ENCODE data around the gene EFHD2. TPM values are rescaled to one million over a fixed set of nuclear protein-coding genes. Genes with fewer than 3 reads are reported as not detected.
A peak's percentile ranks its signal among the peaks of the same experiment; 100 is the strongest.

EFHD2 gene
- total RNA-seq, 1 experiment from 2014 or later: 192 TPM

GRCh38 chr1:15417059-15417934 is 7.6 kb downstream of the EFHD2 start:
- ATAC-seq (peak; percentile 71), DNase-seq (peak; percentile 85)
- Histone ChIP-seq H3K4me2 (ENCODE audit: low read length) (peak overlapping the region; percentile 85), H2AFZ (ENCODE audit: low read length) (no peak overlapping the region), H3K9ac (ENCODE audit: low read length) (peak overlapping the region; percentile 80), H3K4me3 (ENCODE audit: low read length) (peak overlapping the region; percentile 54), H3K36me3 (ENCODE audit: low read depth, low read length) (peaks cover 27% of the 10 kb centered on the region), H3K4me1 (ENCODE audit: insufficient read depth, low read length) (peaks cover 52% of the 10 kb centered on the region), H3K9me3 (ENCODE audit: low read length) (no peaks in the 10 kb centered on the region), H3F3A (ENCODE audit: low read length, unreplicated experiment) (peaks cover 8% of the 10 kb centered on the region), H3K27ac (ENCODE audit: low read length) (peak overlapping the region; percentile 98), H3K79me2 (ENCODE audit: low read length) (peaks cover 84% of the 10 kb centered on the region), H3K27me3 (ENCODE audit: low read length) (no peaks in the 10 kb centered on the region), H4K20me1 (ENCODE audit: low read length) (peaks cover 21% of the 10 kb centered on the region), H3K9me2 (replicated peaks; ENCODE audit: low read length) (no peaks in the 10 kb centered on the region)
- BruUV-seq (replicated peaks): no TSS peak
- no peak for TF ChIP-seq CTCF (conservative IDR thresholded peaks at IDR 0.05; ENCODE audit: low read depth, low read length)
- no peak for TF ChIP-seq EZH2phosphoT487 (IDR thresholded peaks at IDR 0.05; ENCODE audit: borderline replicate concordance, low read length)
- TF ChIP-seq EZH2 (IDR thresholded peaks at IDR 0.05; ENCODE audit: low read length, unreplicated experiment): no peak
- intact Hi-C loops (cut with micrococcal nuclease): loop anchor here (1.0 to 2.0 kb wide), 2 partner anchors 8 to 14 kb away; partner anchors contain the start of gene EFHD2
- CTCF ChIA-PET: no interaction called here
- POLR2A ChIA-PET (ENCODE audit: unreplicated experiment): no interaction called here

- no TSS peak for BruUV-seq (replicated peaks)
- TF ChIP-seq EZH2phosphoT487 (IDR thresholded peaks at IDR 0.05; ENCODE audit: borderline replicate concordance, low read length) (no peak), CTCF (conservative IDR thresholded peaks at IDR 0.05; ENCODE audit: low read depth, low read length) (no peak), EZH2 (IDR thresholded peaks at IDR 0.05; ENCODE audit: low read length, unreplicated experiment) (no peak)
- 0 out of 2 replicates have a peak overlapping the region, but pooled peaks have one; percentile 3 for H3K4me2 ChIP-seq (ENCODE audit: low read length)
- H3K4me1 ChIP-seq (ENCODE audit: insufficient read depth, low read length): peaks cover 42% of the 10 kb centered on the region
- ATAC-seq (no peak), DNase-seq (no peak)
- H3K9ac ChIP-seq (ENCODE audit: low read length): no peak overlapping the region; the same call in 1 of the 2 replicates
- peaks cover 82% of the 10 kb centered on the region for H3K79me2 ChIP-seq (ENCODE audit: low read length)
- H3K36me3 ChIP-seq (ENCODE audit: low read depth, low read length): peaks cover 21% of the 10 kb centered on the region
- no peaks in the 10 kb centered on the region for H3K9me2 ChIP-seq (replicated peaks; ENCODE audit: low read length)
- H3K4me3 ChIP-seq (ENCODE audit: low read length): no peak overlapping the region
- H3K9me3 ChIP-seq (ENCODE audit: low read length): no peaks in the 10 kb centered on the region
- no peak overlapping the region for H2AFZ ChIP-seq (ENCODE audit: low read length)
- H3K27ac ChIP-seq (ENCODE audit: low read length): peak overlapping the region; percentile 19; the same call in 1 of the 2 replicates
- peaks cover 8% of the 10 kb centered on the region for H3F3A ChIP-seq (ENCODE audit: low read length, unreplicated experiment)
- intact Hi-C loops (cut with micrococcal nuclease): no loop called here
- ChIA-PET CTCF (no interaction called here), POLR2A (ENCODE audit: unreplicated experiment) (no interaction called here)
- peaks cover 15% of the 10 kb centered on the region; the same call in 1 of the 2 replicates for H4K20me1 ChIP-seq (ENCODE audit: low read length)
- no peaks in the 10 kb centered on the region for H3K27me3 ChIP-seq (ENCODE audit: low read length)
These were observed 9.3 kb downstream of the EFHD2 start for GRCh38 chr1:15418806-15419515.
